ENCODE data around the gene CCDC138.

DNA sequence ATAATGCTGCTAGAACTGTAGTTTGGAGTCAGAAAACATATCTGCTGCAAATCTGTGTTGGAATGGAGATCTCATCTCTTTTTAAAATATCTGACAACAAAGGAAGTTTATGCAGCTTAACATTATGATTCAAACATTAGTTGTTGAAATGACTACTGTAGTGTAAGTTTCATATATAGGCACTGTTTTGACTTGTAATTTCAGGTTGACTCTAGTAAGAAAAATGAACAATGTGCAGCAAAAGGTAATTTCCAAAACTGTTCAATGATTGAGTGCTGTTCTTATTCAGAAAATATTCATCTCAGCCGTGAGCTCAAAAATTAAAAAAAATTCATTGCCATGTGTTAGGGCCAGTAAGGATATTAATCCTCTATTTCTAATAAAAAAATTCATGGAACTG, 48.5 kb downstream of the CCDC138 start:
- TF ChIP-seq POLR2A (IDR thresholded peaks at IDR 0.05): no peak
- TF ChIP-seq, protein P1, sequence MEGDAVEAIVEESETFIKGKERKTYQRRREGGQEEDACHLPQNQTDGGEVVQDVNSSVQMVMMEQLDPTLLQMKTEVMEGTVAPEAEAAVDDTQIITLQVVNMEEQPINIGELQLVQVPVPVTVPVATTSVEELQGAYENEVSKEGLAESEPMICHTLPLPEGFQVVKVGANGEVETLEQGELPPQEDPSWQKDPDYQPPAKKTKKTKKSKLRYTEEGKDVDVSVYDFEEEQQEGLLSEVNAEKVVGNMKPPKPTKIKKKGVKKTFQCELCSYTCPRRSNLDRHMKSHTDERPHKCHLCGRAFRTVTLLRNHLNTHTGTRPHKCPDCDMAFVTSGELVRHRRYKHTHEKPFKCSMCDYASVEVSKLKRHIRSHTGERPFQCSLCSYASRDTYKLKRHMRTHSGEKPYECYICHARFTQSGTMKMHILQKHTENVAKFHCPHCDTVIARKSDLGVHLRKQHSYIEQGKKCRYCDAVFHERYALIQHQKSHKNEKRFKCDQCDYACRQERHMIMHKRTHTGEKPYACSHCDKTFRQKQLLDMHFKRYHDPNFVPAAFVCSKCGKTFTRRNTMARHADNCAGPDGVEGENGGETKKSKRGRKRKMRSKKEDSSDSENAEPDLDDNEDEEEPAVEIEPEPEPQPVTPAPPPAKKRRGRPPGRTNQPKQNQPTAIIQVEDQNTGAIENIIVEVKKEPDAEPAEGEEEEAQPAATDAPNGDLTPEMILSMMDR (IDR thresholded peaks at IDR 0.05): no peak
- TF ChIP-seq POLR2AphosphoS5 (IDR thresholded peaks at IDR 0.05): no peak

All from gastroesophageal sphincter (tissue), 3 donors.